Mesothelial cell of epicardium (in vitro differentiated cells): ENCODE results near the gene DEK. TPM values are rescaled to one million over a fixed set of nuclear protein-coding genes. Genes with fewer than 3 reads are reported as not detected.

Experiments used
- DNase-seq, 2 experiments: peaks; one replicate each; pipeline ENCODE4 v3.0.0; 2021; ENCODE audit warnings: low spot score in 2 of 2; ENCODE audit not compliant: unreplicated experiment in 2 of 2
- H3K27ac Mint-ChIP-seq: 2 replicates; pipeline ENCODE4 v1.8.0; 2021; ENCODE audit warnings: mixed read lengths
- H3K27me3 Mint-ChIP-seq: 2 replicates; pipeline ENCODE4 v1.8.0; 2021; ENCODE audit warnings: low read depth, mixed read lengths
- H3K36me3 Mint-ChIP-seq: 2 replicates; pipeline ENCODE4 v1.8.0; 2021; ENCODE audit warnings: mixed read lengths
- H3K4me1 Mint-ChIP-seq: 2 replicates; pipeline ENCODE4 v1.8.0; 2021; ENCODE audit warnings: mixed read lengths
- H3K4me3 Mint-ChIP-seq: 2 replicates; pipeline ENCODE4 v1.8.0; 2021; ENCODE audit warnings: mild to moderate bottlenecking, moderate library complexity, mixed read lengths
- H3K9me3 Mint-ChIP-seq: 2 replicates; pipeline ENCODE4 v1.8.0; 2021; ENCODE audit warnings: mixed read lengths
- total RNA-seq: library from RNA; stranded (reverse); gene quantifications from 3 replicates; pipeline ENCODE4 v1.2.1, GENCODE V29; 2021
- TF ChIP-seq, protein P1 (sequence below): fragments of 200-600 bp; sonication (generic); IDR thresholded peaks from one replicate; pipeline ENCODE4 v1.5.0; 2021; ENCODE audit warnings: antibody characterized with exemption; ENCODE audit not compliant: unreplicated experiment

The DEK gene
- total RNA-seq, 1 donor from 2014 or later: 79.5 TPM

DNA sequence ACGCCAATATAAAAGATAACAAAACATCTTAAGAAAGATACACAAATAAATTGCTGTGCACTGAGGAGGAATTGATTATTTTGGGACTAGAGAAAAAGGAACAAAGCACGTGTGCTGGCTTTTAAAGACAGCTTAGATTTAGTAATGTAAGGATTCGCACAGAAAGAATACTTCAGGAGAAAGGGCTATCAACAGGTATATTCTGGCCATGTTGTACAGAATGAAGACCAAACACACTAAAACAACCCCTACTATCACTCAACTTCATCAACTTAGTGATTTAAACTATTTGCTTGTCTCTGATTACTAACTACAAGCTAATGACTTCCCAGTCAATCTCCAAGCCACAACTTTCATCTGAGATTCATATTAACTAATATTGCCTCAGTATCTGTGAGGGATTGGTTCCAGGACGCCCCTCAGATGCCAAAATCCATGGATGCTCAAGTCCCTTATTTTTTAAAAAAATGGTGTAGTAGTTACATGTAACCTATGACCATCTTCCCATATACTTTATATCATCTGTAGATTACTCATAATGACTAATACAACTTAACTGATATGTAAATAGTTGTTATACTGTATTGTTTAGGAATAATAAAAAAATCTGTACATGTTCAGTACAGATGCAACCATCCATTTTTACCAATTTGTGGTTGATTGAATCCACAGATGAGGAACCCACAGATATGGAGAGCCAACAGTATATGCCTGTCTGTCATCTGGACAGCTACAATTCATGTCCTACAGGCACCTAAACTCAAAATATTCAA is 4.5 kb downstream of the DEK start:
- no peak for DNase-seq
- no peaks in the 10 kb centered on the region for H3K27me3 Mint-ChIP-seq
- H3K9me3 Mint-ChIP-seq: no peaks in the 10 kb centered on the region
- H3K36me3 Mint-ChIP-seq: peaks cover 25% of the 10 kb centered on the region
- peaks cover 44% of the 10 kb centered on the region for H3K4me1 Mint-ChIP-seq
- peak overlapping the region; percentile 58 for H3K27ac Mint-ChIP-seq
- TF ChIP-seq, protein P1, sequence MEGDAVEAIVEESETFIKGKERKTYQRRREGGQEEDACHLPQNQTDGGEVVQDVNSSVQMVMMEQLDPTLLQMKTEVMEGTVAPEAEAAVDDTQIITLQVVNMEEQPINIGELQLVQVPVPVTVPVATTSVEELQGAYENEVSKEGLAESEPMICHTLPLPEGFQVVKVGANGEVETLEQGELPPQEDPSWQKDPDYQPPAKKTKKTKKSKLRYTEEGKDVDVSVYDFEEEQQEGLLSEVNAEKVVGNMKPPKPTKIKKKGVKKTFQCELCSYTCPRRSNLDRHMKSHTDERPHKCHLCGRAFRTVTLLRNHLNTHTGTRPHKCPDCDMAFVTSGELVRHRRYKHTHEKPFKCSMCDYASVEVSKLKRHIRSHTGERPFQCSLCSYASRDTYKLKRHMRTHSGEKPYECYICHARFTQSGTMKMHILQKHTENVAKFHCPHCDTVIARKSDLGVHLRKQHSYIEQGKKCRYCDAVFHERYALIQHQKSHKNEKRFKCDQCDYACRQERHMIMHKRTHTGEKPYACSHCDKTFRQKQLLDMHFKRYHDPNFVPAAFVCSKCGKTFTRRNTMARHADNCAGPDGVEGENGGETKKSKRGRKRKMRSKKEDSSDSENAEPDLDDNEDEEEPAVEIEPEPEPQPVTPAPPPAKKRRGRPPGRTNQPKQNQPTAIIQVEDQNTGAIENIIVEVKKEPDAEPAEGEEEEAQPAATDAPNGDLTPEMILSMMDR: no peak
- H3K4me3 Mint-ChIP-seq: no peak overlapping the region

DNA sequence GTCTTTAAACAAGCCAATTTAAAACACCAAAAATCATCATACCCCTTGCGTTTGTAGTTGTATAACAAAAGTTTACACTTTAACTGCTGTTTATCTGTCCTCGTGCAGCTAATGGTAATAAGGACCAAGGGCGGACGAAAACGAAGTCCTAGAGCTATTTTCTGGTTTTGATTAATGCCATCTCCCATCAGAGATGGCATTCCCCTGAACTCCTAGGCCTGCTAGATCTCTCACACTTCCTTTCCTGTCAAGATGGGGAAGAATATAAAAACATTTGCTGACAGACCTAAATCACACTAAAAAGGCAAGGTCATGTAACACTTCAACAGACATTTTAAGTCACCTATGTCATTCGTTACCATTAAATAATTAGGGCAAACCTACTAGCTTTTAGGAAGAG is 9.5 kb downstream of the DEK start:
- TF ChIP-seq, protein P1: no peak
- peaks cover 8% of the 10 kb centered on the region for H3K4me1 Mint-ChIP-seq
- no peak overlapping the region for H3K4me3 Mint-ChIP-seq
- no peak for DNase-seq
- H3K27me3 Mint-ChIP-seq: no peaks in the 10 kb centered on the region
- peaks cover 41% of the 10 kb centered on the region for H3K36me3 Mint-ChIP-seq
- H3K27ac Mint-ChIP-seq: peak overlapping the region; percentile 5
- H3K9me3 Mint-ChIP-seq: no peaks in the 10 kb centered on the region

DNA sequence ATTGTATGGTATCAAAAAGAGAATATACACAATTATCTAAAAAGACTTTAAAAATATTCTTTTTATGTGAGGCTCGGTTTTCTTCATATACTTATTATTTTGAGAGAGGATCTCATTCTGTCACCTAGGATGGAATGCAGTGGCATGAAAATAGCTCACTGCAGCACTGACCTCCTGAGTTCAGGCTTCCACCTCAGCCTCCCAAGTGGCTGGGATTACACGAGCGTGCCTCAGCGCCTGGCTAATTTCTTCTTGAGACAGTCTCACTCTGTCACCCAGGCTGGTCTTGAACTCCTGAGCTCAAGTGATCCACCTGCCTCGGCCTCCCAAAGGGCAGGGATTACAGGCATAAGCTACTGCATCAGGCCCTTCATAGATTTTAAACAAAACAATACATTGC is 10.7 kb downstream of the DEK start:
- no peak for DNase-seq
- peaks cover 44% of the 10 kb centered on the region for H3K36me3 Mint-ChIP-seq
- no peaks in the 10 kb centered on the region for H3K27me3 Mint-ChIP-seq
- no peak overlapping the region for H3K27ac Mint-ChIP-seq
- no peak overlapping the region for H3K4me3 Mint-ChIP-seq
- peaks cover under 1% of the 10 kb centered on the region for H3K4me1 Mint-ChIP-seq
- TF ChIP-seq, protein P1: no peak
- no peaks in the 10 kb centered on the region for H3K9me3 Mint-ChIP-seq

DNA sequence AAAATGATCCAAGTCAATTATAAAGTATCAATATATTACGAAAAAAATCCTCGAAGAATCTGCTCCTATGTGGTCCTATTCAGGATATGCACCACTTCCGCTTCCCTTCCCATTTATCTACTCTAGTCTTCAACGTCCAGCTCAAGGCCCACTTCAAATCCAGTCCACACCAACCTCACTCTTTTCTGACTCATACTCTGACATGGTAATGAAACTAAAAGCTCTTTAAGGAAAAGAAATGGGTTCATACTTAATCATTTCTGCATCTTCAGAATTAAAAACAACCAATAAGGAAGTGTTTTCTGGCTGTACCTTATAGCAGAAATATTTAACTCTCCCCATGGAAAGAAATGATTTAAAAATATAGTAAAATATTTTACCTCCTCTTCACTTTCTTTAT is 15.1 kb downstream of the DEK start:
- Mint-ChIP-seq H3K36me3 (peaks cover 39% of the 10 kb centered on the region), H3K4me3 (no peak overlapping the region), H3K4me1 (no peaks in the 10 kb centered on the region), H3K9me3 (no peaks in the 10 kb centered on the region), H3K27ac (no peak overlapping the region), H3K27me3 (no peaks in the 10 kb centered on the region)
- TF ChIP-seq, protein P1: no peak
- no peak for DNase-seq

DNA sequence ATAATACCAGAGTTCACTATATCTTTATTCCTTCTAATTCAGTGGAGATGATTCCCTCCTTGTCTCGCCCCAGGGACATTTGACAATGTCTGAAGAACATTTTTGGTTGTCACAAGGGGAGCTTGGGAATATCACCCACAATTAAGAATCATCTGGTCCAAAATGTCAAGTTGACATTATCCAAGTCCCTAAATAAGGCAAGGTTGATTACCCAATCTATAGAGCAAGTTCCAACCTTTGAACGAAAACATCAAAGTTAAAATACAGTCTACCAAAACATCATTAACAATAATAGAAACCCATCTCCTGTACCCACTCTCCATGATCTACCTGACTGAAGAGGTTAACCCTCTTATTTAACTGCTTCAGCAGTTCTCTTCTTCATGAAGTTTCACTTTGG is 15.6 kb downstream of the DEK start:
- H3K4me1 Mint-ChIP-seq: no peaks in the 10 kb centered on the region
- no peak overlapping the region for H3K27ac Mint-ChIP-seq
- no peaks in the 10 kb centered on the region for H3K9me3 Mint-ChIP-seq
- no peaks in the 10 kb centered on the region for H3K27me3 Mint-ChIP-seq
- peaks cover 41% of the 10 kb centered on the region for H3K36me3 Mint-ChIP-seq
- no peak overlapping the region for H3K4me3 Mint-ChIP-seq
- no peak for DNase-seq
- TF ChIP-seq, protein P1: no peak

DNA sequence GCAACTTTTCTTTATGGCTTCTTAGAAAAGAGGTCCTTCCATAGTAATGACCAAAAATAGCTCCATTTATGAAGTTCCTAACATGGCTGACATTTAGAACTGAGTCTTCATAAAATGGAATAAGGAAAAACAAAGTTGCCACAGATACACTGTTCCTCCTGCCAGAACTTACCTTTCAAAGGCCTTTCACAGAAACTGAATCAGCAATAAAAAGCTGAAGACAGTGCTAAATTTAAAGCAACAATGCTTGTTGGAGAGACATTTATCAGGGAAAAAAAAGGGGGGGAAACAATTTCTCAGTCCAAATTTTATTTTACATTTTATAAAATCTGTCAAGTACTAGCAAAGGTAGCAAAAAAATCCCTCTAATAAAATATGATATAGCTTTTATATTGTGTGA is 17.3 kb downstream of the DEK start:
- TF ChIP-seq, protein P1: no peak
- H3K9me3 Mint-ChIP-seq: no peaks in the 10 kb centered on the region
- H3K4me3 Mint-ChIP-seq: no peak overlapping the region
- no peak for DNase-seq
- H3K4me1 Mint-ChIP-seq: no peaks in the 10 kb centered on the region
- peak overlapping the region; percentile 56 for H3K27ac Mint-ChIP-seq
- H3K27me3 Mint-ChIP-seq: no peaks in the 10 kb centered on the region
- H3K36me3 Mint-ChIP-seq: peaks cover 47% of the 10 kb centered on the region
